Measurements from ENCODE around the gene ZNF827. TPM values are rescaled to one million over a fixed set of nuclear protein-coding genes. Genes with fewer than 3 reads are reported as not detected.

The ZNF827 gene
- polyA plus RNA-seq, 1 donor from 2014 or later: 12.1 TPM

- TF ChIP-seq POLR2AphosphoS5 (IDR thresholded peaks at IDR 0.05) (no peak), RAD21 (conservative IDR thresholded peaks at IDR 0.05) (no peak), MXI1 (conservative IDR thresholded peaks at IDR 0.05; ENCODE audit: poor library complexity, severe bottlenecking) (no peak), SMC3 (conservative IDR thresholded peaks at IDR 0.05; ENCODE audit: poor library complexity) (no peak), REST (IDR thresholded peaks at IDR 0.05; ENCODE audit: borderline replicate concordance) (no peak)
These were observed 38.6 kb downstream of the ZNF827 start for GRCh38 chr4:145899886-145900460.

GRCh38 chr4:145898926-145899531 is 39.6 kb downstream of the ZNF827 start:
- Histone ChIP-seq H3K79me2 (replicated peaks; ENCODE audit: insufficient read depth, low read length) (peaks cover 49% of the 10 kb centered on the region), H3K9me3 (ENCODE audit: low read length) (no peaks in the 10 kb centered on the region), H4K20me1 (ENCODE audit: insufficient read depth) (no peaks in the 10 kb centered on the region), H3K9ac (ENCODE audit: low read length) (no peak overlapping the region), H2AFZ (ENCODE audit: low read depth, low read length) (no peak overlapping the region), H3F3A (ENCODE audit: insufficient read depth, low read length, poor library complexity, severe bottlenecking) (no peaks in the 10 kb centered on the region), H3K36me3 (ENCODE audit: insufficient read depth, low read length) (peaks cover 5% of the 10 kb centered on the region), H3K27ac (ENCODE audit: low read length) (no peak overlapping the region), H3K27me3 (ENCODE audit: insufficient read depth, low read depth, low read length) (no peaks in the 10 kb centered on the region), H3K4me3 (ENCODE audit: low read length) (no peak overlapping the region), H3K9me2 (ENCODE audit: insufficient read depth, low read length) (no peaks in the 10 kb centered on the region), H3K4me2 (ENCODE audit: low read length) (no peak overlapping the region)
- TF ChIP-seq REST (IDR thresholded peaks at IDR 0.05; ENCODE audit: borderline replicate concordance) (no peak), EZH2 (IDR thresholded peaks at IDR 0.05; ENCODE audit: borderline replicate concordance, insufficient read depth, low read length, poor library complexity, severe bottlenecking) (no peak), POLR2AphosphoS5 (IDR thresholded peaks at IDR 0.05) (no peak), CTCF (IDR thresholded peaks at IDR 0.05; ENCODE audit: poor library complexity, severe bottlenecking) (no peak), MXI1 (conservative IDR thresholded peaks at IDR 0.05; ENCODE audit: poor library complexity, severe bottlenecking) (no peak), SMC3 (conservative IDR thresholded peaks at IDR 0.05; ENCODE audit: poor library complexity) (no peak), TAF1 (IDR thresholded peaks at IDR 0.05; ENCODE audit: low read depth) (no peak), EP300 (conservative IDR thresholded peaks at IDR 0.05; ENCODE audit: poor library complexity, severe bottlenecking) (no peak), RAD21 (conservative IDR thresholded peaks at IDR 0.05) (no peak)

More at GRCh38 chr4:145899886-145900460, 38.6 kb downstream of the ZNF827 start:
- H2AFZ ChIP-seq (ENCODE audit: low read depth, low read length): no peak overlapping the region
- H3K9me2 ChIP-seq (ENCODE audit: insufficient read depth, low read length): no peaks in the 10 kb centered on the region
- H3K4me3 ChIP-seq (ENCODE audit: low read length): no peak overlapping the region
- no peaks in the 10 kb centered on the region for H3K9me3 ChIP-seq (ENCODE audit: low read length)
- H3K27ac ChIP-seq (ENCODE audit: low read length): no peak overlapping the region
- H3K9ac ChIP-seq (ENCODE audit: low read length): no peak overlapping the region
- H3K79me2 ChIP-seq (replicated peaks; ENCODE audit: insufficient read depth, low read length): peaks cover 43% of the 10 kb centered on the region
- H3K27me3 ChIP-seq (ENCODE audit: insufficient read depth, low read depth, low read length): no peaks in the 10 kb centered on the region
- no peaks in the 10 kb centered on the region for H3F3A ChIP-seq (ENCODE audit: insufficient read depth, low read length, poor library complexity, severe bottlenecking)
- no peak overlapping the region for H3K4me2 ChIP-seq (ENCODE audit: low read length)
- no peaks in the 10 kb centered on the region for H4K20me1 ChIP-seq (ENCODE audit: insufficient read depth)
- peaks cover 5% of the 10 kb centered on the region for H3K36me3 ChIP-seq (ENCODE audit: insufficient read depth, low read length)

Measured in neural cell (in vitro differentiated cells).